GM19455 (cell line): Measurements from ENCODE around the gene RBM33.
"Not testable (repeated sequence)": the region's sequence is repeated elsewhere in the genome, so short reads cannot be mapped to it uniquely, and the experiment has no call there.

Experiments used
- ATAC-seq: cut with Tn5 transposase; IDR thresholded peaks from one replicate; pipeline ENCODE4 v1.9.1; 2021; ENCODE audit not compliant: unreplicated experiment

The RBM33 gene

DNA sequence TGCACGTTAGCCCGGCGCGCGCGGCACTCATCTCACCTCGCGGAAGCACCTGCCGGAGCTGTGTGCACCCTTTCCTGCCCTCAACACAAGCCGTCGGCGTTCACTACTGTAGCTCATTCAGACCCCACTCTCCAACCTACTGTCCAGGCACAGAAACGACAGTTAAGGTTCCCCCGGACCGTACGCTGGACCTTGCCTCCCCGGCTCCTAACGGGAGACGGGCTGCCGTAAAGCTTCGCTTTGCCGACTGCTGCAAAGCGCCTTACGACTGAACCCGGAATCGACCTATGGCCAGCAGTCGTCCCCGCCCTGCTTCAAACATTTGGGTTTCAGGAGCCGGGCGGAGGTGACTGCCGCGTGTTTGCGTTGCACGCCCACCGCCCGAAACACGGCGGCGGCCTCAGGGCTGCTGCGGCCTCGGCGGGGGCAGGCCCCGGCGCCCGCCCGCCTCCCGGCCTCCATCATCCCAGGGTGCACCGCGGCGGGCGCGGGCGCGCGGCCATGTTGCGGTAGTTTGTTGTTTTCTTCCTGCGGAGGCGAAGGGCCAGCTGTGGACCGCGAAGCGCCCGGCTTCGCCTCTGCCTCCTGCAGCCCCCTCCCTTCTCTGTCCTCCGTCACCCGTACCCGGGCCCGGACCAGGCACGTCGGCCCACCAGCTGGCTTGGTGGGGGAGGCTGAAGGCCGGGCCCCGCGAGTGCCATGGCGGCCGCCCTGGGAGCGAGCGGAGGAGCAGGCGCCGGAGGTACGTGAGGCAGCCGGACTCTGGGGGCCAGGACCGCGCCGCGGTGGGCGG, at the start of gene RBM33:
Gene RBM33 (plus strand): TSS at position 484 of the 793 bp plus-strand sequence. CDS start 216 bp downstream, at position 700.
- ATAC-seq = peak; percentile 77

DNA sequence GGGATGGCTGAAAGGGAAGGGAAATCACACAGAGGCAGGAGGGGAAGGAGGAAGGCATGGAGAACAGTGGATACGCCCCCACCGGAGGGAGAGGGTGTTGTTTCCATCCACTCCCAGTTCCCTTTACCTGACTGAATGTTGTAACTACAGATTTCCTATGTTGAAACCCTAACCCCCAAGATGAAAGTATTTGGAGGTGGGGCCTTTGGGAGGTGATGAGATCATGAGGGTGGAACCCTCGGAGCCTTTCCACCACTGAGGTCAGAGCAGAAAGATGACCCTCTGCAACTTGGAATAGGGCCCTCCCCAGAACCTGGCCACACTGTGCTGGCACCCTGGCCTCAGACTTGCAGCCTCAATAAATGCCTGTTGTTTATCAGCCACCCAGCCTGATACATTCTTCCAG, 49.5 kb upstream of the RBM33 start:
- no peak for ATAC-seq

DNA sequence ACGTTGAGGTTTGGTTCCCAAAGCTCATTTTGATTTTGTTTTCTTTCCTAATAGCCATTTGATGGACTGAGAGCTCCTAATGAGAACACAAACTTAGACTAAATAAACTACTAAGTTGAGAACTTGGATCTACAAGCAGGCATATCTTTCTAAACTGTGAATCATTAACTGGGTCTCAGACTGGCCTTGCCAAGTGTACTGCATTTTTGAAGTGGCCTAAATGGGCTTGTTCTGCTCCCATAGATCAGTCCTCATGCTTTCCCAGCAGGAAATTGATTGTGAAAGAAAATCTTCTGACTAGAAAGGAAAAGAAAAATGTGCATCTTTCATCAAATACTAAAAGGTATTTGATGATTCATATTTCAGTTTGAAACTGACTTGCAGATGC, 46.7 kb upstream of the RBM33 start:
- no peak for ATAC-seq

DNA sequence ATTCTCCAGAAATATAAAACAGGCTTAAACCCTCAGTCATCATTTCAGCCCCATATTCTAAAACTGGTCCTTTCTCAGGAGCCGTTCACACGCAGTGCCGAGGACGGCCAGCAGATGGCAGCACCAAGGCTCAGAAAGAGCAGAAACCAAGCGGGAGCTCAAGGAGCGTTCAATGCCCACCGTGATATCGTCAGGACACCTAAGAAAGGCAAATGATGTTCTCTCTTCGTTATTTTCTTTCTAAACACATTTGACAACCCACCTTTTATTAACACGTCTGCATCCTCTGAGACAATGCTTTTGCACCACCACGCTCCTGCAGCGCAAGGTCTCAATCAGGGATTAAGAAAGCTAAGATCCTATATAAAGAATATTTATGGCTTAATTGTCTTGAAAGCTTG, 45.7 kb upstream of the RBM33 start:
- ATAC-seq = no peak

DNA sequence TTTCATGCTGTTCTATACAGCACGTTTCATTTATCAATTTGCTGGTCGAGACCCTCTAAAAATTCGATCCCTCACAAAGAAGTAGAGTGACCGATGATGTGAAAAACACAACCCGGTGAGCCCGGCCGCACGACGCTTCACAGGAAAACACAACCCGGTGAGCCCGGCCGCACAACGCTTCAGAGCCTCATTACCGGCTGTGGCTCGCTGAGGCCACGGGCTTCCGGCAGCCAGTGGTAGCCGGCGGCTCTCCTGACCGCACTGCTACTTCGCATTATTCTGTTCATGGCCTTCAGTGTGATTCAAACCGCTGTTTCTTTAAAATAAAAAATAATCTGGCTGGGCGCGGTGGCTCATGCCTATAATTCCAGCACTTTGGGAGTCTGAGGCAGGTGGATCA, 42.3 kb upstream of the RBM33 start:
- no peak for ATAC-seq

DNA sequence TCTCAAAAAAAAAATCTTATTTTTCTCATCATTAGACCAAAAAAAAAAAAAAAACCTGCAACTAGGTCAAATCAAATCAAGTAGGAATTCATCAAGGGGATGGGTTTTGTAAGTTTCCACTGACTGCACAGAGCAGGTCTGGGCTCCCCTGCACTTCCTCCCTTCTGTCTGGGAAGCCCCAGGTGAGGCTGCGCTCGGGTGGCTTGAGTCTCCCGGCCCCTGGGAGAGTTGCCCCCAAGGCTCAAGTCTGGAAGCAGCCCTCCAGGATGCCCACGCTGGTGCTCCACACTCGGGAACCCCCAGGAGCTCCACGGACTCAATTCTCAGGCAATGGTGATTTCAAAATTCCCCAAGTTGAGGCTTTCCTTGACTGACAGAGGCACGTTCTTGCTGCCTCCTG, 41.7 kb upstream of the RBM33 start:
- no peak for ATAC-seq

DNA sequence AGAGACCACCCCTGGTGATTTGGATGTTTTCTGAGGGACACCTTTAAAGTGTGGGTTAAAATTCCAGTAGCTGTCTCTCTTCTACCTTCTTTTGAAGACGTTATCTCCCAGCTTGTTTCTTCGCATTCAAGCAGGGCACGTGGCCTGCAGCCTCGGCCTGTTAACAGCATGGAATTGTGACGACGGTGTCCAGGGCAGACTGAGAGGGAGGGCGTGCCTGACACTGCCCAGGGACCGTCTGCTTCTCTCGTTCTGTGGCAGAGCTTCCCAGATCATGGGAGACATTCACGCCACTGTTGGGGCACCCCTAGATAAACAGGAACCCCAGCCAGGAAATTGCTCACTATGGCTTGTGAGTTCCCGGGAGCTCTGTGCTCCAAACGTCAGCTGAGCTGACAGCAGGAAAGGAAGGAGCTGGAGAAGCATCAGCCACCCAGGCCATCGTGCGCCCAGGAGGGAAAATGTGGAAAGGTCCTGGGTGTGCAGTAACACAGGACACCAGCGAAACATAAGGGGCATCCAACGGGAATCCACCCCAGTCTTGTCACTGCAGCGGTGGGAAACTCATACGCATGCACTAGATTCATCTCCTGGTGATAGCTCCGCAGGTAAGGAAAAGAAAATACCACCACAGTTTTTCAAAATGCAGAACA, 41.1 kb upstream of the RBM33 start:
- no peak for ATAC-seq

DNA sequence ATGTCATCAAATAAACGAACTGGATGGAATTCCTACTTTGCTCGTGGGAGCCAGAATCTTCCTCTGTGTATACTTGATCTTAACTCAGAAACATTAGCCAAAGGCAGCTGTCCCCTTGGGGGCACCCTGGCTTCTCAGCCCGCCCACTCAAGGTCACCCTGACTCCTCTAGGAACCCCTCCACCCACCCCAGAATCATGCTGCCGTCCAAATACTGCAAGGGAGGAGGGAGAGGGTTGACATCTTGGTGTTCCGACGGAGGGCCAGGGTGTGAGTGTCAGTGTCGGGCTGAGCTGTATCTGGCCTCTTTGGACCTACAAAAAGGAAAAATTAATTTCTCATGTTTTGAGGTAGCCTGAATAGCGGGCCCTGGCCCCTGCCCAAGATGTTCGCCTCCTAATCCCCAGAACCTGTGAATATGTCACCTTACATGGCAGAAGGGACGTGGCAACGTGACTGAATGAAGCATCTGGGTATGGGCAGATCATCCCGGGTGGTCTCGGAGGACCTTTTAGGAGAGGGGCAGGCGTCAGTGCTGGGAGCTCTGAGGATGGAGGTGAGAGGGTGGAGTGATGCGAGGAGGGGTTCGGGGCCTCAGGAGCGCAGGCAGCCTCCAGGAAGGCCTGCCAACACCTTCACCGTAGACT, 40.5 kb upstream of the RBM33 start:
- ATAC-seq = no peak

DNA sequence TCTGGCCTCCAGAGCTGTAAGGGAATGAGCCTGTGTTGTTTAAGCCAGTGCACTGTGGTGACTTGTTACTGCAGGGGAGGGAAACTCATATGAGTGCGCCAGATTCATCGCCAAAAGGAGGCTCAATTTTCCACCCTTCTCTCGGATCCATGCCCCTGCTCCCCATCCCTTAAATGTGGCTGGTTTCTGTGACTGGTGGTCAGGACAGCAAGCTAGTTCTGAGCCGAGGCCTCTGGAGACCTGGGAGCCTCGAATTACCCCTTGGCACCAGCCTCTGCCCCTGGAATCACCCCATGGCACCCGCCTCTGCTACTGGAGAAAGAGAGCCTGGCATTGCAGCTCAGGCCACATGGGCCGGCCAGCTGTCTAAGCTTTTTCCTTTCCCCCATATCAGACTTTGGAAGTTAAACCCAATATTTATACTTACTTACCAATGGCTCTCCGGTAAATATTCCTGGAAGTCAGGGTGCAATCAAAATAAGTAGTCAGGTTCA, 39.9 kb upstream of the RBM33 start:
- no peak for ATAC-seq

- ATAC-seq = no peak
These were observed 35.3 kb upstream of the RBM33 start for GRCh38 chr7:155609185-155609584.

DNA sequence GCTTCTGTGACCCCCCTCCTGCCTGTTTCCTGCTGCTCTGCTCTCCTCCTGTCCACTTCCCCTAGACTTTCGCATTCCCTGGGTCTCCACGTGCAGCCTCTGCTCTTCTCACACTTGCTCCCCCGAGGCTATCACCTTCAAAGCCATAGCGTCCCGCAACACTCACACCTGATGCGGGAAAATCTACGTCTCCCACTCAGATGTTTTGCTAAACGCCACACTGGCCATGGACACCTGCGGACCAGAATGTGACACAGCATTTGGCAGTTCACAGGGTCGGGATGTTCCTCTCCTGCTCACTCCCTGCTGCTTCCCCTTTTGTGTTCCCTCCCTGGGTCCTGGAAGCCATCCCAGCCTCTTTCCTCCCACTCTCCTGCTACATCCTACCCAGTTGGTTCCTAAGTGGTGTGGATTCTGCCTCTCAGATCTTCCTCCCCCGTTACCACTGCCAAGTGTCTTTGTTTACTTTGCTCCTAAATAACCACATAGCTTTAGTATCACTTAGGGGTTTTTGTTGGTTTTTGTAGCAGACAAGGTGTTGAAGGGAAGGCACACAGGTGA, 33.7 kb upstream of the RBM33 start:
- no peak for ATAC-seq

DNA sequence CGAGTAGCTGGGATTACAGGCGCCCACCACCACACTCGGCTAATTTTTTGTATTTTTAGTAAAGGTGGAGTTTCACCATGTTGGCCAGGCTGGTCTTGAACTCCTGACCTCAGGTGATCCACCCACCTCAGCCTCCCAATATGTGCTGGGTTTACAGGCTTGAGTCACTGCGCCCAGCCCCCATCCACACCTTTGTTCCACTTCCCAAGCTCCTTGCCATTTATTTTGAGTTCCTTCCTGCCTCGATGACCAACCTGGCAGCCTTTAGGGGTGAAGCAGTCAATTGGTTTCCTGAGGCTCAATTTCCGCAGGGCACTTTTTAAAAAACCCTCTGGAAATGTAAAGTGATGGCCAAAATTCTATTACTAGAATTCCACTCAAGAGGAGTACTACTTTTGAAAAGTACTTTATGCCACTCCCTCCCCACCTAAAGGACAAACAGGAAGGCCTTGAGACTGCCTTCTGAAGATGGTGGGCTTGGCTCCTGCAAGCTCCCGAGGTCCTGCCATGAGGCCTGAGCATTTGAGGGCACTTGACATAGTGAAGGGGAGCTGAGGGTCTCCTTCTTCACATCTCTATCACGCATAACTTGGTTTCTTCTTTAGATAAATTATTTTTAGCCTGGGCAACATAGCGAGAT, 32.5 kb upstream of the RBM33 start:
- ATAC-seq = no peak

DNA sequence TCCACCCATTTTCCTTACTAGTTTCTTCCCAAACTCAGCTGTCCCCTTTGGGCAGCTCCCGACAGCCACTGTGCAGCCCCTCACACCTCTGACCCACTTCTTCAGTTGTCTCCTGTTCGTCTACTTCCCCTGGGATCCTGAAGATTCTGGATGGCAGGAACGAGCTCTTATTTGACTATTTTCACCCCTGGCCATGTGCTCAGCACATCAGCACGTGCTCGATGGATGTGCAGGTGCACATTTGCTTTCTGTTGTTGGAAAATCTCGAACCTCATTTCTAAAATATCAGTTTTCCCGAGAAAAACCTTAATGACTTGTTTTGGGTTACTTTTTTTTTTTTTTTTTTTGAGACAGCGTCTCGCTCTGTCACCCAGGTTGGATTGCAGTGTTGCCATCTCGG, 31.8 kb upstream of the RBM33 start:
- no peak for ATAC-seq

DNA sequence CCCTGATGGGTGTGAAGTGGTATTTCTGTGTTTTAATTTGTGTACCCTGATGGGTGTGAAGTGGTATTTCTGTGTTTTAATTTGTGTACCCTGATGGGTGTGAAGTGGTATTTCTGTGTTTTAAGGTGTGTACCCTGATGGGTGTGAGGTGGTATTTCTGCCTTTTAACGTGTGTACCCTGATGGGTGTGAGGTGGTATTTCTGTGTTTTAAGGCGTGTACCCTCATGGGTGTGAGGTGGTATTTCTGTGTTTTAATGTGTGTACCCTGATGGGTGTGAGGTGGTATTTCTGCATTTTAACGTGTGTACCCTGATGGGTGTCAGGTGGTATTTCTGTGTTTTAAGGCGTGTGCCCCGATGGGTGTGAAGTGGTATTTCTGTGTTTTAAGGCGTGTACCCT, 29.4 kb upstream of the RBM33 start:
- not testable (repeated sequence) for ATAC-seq

DNA sequence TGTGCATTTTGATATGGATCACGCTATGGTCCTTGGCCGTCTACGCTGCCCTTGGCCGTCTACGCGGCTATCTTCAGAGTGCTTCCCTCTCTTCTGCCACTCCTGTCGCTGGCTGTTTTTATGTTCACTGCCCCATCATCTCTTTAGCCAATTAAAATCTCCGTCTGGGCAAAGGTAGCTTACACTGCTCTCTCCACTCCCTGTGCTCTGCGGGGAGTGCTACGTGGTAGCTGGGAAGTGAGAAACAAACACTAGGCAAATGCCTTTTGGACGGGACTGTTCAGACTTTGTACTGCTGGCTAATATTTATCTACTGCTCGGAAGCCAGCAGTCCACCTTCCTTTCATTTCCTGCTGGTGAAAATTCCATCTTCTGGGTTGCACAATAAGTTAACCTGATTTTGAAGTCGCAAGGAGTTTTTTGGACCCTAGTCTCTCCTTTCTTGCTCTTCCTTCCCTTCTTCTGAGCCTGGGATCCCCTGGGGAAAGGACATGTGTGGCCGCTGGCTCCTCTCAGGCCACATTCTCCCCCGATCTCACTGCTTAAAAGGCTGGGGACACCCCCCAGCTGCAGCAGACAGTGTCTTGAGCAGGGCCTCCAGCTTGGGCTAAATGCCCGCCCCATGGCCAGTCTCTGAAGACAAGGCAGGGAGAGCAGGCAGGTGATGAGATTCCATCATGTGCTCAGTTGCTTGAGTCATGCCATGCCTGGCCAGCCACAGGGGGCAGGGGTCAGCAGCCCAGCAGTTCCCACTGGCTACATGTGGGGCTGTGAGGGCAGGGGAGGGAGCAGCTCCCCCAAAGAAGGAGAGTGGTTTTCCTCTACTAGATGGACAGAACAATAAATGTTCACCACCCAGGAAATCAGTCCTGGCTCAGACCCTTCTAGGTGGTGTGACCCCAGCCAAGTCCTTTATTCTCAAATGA, 25.5 kb upstream of the RBM33 start:
- ATAC-seq = no peak

GRCh38 chr7:155619634-155620271, 24.7 kb upstream of the RBM33 start:
- ATAC-seq = no peak

DNA sequence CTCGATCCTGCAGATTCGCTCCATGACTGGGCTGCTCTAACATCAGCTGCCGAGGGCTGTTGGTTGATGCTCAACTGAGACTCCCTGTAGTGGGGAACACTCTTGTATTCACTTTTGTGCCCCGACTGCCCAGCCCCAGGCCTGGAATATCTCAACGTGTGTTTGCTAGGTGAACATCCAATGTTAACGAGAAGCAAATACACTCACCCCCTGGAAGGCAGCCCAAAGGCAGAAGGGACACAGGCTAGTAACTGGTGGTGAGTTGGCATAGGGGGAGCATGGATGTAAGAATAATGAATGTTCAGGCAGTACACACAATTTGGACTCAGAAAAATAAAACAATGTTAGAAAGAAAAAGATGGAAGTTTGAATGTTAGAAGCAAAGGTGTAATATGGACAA, 24.0 kb upstream of the RBM33 start:
- ATAC-seq = no peak

- no peak for ATAC-seq
These were observed 23.0 kb upstream of the RBM33 start for GRCh38 chr7:155621418-155621980.

DNA sequence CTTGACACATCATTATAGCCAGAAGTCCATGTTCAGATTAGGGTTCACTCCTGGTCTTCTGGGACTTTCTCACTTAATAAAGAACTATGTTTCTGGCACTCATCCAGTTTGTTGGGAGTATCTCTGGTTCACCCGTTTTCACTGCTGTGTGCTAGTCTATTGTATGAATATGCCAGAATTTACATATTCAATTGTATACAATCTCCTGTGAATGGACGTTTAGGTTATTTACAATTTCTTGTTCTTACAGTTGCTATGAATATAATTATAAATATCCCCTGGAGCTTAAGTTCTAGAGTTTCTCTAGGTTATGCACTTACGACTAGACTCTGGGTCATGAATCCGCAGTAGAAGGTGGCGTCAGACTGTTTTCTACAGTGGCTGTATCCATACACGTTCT, 20.0 kb upstream of the RBM33 start:
- no peak for ATAC-seq
